Activated CD4-positive, alpha-beta T cell treated with anti-CD3 and anti-CD28 coated beads, Interleukin-2, amount 50 U/mL, for 16 hours (primary cell): ENCODE measurements around the gene VMP1.
"Not testable (repeated sequence)": the region's sequence is repeated elsewhere in the genome, so short reads cannot be mapped to it uniquely, and the experiment has no call there.

Source experiments
- DNase-seq: peaks from one replicate; pipeline ENCODE4 v3.0.0-alpha.2; 2020

The VMP1 gene

DNA sequence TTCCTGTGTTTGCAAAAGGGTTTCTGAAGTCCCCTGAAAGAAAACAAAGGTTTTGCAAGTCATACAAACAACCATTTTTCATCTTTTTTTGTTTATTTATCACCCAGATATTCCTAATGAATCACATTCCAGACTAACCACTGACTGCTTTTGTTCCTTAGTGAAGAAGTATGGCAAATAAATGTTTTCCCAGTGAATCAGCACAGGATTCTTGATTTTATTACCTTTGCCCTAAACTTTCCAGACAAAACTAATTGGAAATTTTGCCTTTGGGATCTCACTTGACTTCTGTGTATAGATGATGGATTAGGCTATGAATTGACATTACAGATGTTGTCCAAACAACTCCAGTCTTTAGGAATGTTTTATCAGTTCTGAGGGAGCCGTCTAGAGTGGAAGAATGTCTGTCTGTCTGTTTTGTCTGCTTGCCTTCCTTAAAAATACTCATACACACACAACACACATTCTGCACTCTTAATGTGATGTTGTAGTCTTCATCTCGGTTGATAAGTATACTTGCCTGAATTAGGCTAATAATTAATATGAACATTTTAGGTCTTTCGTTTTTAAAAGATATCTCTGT lies 48.9 kb downstream of the VMP1 start:
- DNase-seq, result no peak

DNA sequence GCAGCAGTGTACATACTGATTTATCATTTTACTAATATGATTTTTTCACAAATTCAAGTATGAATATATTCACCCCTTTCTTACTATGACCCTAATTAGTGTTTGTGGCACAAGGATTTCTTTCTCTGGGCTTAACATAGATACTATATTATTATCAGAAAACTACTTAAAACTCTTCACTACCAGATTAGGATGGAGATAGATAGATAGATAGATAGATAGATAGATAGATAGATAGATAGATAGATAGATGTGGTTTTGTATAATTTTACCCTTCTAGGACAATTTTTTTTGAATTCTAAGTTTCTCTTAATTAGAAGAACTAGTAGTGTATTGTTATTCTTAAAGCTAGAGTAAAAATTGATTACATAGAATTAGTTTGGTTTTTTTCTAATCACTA lies 49.6 kb downstream of the VMP1 start:
- no peak for DNase-seq

DNA sequence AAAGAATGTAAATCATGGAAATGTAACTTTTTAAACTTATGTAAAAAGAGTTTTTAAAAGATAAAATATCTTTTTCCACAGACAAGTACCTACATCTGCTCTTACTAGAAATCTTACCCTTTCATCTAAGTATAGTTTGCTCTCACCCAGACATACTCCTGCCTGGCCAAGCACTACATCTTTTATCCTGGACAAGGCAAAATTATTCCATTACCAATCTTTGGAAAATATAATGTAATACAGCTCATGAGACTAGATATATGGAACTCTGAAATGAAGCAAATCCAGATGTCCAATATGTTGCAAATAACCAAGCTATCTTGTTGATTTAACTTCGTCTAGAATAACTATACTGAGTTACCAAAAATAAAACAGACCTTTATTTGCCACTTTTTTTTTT lies 50.0 kb downstream of the VMP1 start:
- DNase-seq, result no peak

DNA sequence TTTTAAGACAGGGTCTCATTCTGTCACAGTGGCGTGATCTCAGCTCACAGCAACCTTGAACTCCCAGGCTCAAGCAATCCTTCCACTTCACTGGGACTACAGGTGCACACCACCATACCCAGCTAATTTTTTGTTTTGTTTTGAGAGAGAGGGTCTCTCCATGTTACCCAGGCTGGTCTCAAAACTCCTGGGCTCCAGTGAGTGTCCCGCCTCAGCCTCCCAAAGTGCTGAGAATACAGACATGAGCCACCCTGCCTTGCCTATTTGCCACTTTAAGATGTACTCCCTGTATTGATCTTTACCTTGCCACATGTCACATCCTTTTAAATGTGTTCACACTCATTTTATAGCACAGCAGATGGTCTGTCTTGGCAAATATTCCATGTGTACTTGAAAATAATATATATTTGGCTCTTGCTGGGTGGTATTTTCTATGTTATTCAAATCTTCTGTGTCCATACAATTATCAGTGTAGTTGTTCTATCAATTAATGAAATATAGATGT lies 50.5 kb downstream of the VMP1 start:
- no peak for DNase-seq

DNA sequence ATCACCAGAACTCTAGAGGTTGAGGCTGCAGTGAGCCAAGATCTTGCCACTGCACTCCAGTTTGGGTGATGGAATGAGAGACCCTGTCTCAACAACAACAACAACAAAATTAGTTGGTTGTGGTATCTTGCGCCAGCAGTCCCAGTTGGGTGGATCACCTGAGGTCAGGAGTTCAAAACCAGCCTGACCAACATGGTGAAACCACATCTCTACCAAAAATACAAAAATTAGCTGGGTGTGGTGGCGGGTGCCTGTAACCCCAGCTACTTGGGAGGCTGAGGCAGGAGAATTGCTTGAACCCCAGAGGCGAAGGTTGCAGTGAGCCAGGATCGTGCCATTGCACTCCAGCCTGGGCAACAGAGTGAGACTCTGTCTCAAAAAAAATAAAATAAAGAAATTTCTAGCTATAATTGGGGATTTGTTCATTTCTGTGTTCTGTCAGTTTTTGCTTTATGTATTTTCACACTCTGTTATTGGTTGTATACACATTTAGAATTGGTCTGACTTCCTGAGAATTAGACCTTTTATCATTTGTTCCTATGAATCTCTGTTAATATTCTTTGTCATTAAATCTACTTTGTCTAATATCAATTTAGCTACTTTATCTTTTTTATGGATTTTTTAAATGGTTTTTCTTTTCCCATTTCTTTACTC lies 51.7 kb downstream of the VMP1 start:
- DNase-seq, result not testable (repeated sequence)

DNA sequence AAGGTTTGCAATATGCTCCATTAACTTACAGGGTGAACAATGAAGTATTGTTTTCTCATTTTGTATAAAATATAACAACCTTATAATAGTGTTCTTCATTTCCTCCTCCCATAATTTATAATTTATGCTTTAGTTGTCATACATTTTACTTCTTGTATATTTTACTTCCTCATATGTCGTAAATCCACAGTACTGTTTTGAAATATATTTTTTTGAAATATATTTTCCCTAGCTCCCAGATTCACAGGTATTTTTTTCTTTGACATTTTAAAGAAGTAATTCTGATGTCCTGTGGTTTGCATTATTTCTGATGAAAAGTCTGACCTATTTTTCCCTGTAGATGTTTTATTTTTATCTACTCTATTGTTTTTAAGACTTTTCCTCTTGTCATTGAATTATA lies 52.7 kb downstream of the VMP1 start:
- no peak for DNase-seq

DNA sequence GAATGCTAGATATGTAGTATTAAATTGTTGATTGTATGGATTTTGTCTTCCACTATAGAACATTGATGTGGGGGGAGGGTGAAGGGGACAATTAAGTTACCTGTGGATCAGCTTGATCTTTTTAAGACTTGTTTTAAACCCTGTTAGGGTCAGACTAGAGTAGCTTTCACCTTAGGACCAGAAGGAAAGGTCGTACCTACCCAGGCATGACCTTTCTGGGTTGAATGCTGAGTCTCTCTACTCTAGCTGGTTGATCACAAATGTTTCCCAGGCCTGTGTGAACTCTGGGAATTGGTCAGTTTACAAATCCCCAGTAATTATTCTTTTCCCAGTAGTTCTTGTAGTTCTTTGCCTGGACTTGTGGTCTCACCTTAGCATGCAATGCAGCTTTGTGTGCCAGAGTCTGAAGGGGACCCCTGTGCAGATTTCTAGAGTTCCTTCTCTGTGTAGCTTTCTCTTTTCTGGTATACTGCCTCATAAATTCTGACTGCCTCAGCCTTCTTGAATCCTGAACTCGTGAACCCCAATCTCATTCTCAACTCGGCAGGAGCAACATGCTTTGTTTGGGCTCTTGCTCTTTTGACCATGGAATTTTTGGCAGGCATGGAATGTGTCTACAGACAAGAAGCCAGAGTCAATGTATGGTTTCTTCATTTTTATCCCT lies 54.1 kb downstream of the VMP1 start:
- DNase-seq, result no peak

DNA sequence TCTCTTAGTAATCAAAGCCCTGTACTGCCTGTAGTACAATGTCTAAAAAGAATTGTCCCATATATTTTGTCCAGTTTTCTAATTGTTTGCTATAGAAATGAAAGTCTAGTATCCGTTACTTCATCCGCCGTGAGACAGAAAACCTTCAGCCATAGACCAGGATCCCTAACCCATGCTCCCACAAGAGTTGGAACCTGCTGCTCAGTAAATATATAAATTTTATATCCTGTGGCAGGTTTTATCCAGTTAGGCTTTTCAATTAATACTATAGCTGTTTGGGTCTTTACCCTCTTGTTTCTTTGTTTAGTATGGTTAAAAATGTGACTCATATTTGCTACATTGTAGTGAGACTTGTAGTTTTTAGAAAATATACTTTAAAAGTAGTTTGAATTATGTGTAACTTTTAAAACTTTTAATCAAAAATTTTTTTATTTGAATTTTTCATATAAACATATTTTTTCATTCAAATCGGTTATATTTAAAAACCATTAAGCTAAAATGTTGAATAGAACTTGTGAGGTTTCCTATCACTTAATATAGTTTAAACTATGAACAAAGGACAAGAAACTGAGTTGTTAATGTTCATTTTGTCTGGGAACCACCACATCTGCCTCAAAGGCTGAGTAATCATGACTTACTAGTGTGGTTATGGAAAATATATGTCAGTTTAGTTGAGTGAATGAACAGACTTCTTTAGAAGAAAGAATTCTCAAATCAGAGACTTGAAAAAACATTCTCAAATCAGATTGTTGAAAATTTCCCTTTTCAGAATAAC lies 54.8 kb downstream of the VMP1 start:
- DNase-seq, result peak; percentile 81

DNA sequence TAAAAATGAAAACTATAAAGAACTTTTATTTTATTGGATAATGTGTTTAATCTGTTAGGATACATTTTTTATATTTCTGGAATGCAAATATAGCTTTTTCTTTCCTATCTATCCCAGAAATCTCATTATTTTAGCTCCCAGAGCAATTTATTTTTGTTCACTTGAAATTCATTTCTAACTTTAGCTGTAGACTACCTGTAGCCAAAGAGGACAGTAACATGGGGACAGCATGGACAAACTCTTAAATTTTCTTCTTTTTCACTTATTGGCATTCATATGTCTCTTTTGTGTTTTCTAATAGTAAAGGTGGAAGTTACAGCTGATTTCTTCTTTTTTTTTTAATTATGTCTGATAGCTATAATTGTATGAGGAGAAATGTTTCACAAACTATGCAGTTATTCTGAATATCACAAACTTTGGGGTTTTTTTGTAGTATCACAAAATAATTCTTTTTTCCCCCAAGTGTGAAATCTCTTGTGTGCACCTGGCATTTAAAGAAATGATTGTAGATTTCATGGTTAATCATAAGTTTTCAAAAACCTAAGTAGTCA lies 55.4 kb downstream of the VMP1 start:
- DNase-seq, result no peak

DNA sequence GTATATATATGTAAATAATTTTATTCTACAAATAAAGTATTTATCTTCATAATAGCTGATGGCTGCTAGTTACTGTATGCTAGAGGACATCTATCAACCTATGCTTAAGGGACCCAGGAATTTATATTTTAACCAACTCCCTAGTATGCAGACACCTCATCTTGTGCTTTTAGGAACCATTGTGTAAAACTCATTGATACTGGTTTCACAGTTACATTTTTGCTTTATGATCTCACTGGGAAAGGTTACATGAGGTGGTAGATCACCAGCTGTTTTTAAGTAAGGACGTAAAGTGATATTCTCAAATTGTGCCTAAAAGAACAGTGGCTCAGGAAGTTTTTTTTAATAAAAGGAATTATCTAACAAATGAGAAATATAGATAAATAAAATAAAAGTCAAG lies 56.4 kb downstream of the VMP1 start:
- DNase-seq, result no peak

DNA sequence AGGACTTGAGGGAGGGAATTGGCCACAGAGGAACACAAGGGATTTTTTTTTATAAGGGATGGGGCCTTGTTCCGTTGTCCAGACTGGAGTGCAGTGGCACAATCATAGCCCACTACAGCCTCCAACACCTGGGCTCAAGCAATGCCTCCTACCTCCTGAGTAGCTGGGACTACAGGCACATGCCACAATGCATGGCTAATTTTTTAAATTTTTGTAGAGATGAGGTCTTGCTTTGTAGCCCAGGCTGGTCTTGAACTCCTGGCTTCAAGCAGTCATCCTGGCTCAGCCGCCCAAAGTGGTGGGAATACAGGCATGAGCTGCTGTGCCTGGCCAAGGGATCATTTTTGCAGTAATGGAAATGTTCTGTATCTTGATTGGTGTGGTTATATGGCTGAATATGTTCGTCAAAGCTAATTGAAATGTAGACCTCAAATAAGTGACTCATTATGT lies 56.9 kb downstream of the VMP1 start:
- no peak for DNase-seq

DNA sequence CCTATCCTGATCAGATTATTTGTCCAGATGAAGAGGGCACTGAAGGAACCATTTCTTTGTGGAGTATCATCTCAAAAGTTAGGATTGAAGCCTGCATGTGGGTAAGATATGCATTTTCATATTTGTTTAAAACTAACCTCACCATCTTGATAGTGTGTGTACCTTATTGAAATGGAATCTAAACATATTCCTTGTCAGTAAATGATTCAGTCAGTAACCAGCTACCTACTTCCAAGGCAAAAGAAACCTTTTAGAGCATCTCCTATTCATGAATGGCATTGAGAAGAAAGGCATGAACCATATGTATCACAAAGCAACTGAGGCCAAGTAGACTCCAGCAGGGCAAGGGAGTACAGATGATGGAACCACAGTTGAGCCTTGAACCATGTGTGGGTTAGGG lies 57.6 kb downstream of the VMP1 start:
- no peak for DNase-seq

DNA sequence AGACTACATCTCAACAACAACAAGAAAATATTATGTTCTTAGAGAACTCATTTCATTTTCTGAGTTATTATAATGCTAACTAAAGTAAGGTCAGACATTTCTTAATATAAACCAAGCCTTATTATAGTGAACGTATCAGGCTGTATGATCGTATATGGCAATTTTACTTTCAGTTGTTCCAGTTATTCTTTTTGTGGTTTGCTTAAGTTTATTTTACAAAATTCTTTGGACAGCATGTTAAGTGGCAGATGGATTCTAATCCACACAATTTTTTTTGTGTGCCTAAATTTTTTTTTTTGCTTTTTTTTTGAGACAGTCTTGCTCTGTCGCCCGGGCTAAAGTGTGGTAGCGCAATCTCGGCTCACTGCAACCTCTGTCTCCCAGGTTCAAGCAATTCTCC lies 59.0 kb downstream of the VMP1 start:
- no peak for DNase-seq

DNA sequence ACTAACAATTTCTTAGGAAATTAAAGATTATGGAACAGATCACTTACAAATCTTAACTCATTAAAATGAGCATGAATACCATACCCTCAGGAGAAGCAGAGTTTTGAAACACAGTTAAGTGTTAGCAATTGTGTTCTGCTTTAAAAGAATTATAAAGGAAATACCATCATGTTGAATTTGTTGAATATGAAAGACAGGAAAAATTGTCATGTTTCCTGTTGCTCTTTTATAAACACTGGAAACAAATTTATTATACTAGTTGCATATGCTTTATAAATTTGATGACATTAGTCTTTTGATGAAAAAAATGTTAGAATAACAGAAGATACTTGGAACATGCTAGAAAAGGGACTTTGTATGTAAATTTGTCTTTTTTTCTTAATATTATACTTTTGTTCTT lies 59.7 kb downstream of the VMP1 start:
- DNase-seq, result no peak

DNA sequence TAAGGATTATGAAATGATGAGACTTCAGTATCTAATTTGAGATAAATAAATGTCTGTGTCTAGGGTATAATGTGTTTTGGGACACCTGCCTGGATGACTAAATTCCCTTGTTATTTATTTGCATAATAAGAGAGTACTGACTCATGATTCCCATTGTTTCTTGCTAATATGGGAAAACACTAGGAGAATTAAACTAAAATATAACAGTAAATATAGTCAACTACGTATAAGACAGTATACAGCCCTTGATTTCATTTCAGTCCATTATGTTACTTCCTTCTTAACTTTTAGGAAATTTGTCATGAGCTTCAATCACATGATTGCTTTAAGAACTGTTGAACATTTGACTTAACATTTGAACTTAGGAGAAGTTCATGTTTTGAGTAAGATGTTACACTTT lies 62.4 kb downstream of the VMP1 start:
- DNase-seq, result no peak

DNA sequence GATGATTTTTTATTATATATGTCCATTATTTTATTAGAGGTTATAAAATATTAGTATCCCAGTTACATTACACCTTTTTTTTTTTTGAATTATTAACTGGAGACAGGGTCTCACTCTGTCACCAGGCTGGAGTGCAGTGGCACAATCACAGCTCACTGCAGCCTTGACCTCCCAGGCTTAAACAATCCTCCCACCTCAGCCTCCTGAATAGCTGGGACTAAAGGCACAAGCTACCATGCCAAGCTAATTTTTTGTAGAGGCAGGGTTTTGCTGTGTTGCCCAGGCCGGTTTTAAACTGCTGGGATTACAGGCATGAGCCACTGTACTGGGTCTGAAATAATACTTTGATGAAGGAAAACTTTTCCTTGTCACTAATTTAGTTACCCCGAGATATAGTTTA lies 63.6 kb downstream of the VMP1 start:
- no peak for DNase-seq

DNA sequence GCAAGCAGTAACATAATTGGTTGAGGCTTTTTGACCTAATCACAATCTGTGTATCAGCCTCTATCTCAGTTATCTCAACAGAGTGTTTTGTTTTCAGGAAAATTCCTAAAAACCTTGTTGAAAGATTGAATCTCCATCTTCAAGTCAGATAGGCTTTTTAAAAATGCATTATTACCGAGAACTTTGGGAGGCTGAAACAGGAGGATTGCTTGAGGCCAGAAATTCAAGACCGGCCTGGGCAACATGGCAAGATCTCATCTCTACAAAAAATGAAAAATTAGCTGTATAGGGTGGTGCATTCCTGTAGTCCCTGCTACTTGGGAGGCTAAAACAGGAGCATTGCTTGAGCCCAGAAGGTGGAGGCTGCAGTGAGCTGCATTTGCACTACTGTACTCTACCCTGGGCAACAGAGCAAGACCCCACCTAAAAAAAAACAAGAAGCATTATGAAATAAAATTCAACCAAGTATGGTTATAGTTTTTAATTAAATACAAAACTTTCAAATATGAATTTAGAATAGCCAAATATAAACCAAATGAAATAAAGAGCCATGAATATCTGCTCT lies 68.4 kb downstream of the VMP1 start:
- no peak for DNase-seq

DNA sequence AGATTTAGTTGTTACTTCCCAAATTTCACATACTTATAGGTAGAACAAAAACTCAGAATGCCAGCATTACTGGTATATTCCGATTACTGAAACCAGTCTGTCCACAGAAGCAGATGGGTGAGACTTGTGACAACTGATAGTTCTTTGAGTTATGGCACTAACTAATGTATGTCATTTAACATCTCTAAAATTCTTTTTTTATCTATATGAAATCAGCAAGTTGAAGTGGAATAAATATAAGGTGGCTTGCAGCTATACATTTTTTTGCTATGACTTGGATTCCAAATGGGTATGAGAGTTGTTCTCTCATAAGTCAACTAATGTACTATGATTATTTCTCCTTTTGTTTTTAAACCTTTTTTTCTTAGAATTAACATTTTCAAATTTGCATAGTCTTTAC lies 69.1 kb downstream of the VMP1 start:
- no peak for DNase-seq

DNA sequence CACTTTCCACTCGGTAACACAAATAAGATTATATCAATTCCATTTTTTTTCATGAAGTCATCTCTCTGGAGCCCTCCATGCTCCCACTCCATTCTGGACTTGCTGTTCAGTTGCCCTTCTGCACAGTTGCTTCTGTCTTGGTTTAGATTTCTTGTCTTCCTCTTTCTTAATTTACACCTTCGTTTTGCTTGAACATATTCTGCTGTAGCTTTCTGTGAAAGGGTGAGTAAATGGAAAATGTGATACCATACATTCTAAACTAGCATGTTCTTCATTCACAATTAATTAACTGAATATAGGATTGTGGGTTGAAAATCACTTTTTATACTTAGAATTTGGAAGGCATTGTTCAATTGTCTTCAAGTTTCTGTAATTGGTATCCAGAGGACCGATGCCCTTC lies 69.6 kb downstream of the VMP1 start:
- no peak for DNase-seq

DNA sequence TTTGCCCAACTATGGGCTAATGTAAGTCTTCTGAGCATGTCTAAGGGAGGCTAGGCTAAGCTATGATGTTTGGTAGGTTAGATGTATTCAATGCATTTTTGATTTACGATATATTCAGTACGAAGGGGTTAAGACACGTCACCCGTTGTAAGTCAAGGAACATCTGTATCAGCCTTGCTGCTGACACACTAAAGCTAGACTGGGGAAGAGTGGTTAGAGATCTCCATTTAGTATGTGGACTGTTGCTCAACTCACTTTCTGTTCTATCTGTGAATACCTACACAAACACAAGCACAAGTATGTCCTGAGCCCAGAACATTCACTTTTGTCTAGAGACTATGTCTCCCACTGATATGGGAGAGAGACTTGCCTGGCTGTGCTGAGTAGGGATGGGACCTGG lies 71.5 kb downstream of the VMP1 start:
- no peak for DNase-seq

DNA sequence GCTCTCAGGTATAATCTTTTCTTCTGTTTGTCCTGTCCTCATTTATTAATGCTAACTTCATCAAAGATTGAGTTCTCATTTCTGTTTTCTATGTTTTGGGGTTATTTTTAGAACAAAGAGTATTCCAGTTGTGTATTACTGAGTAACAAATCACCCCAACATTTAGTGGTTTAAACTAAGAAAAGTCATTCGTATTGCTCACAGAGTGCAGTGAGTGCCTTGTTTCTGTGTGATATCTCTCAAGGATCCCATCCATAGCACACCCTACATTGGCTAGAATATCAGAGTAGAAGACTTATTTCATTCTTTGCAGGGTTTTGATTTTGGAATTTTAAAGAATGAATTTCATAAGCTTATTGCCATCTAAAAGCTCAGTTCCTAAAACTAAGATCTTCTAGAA lies 72.1 kb downstream of the VMP1 start:
- DNase-seq, result no peak

DNA sequence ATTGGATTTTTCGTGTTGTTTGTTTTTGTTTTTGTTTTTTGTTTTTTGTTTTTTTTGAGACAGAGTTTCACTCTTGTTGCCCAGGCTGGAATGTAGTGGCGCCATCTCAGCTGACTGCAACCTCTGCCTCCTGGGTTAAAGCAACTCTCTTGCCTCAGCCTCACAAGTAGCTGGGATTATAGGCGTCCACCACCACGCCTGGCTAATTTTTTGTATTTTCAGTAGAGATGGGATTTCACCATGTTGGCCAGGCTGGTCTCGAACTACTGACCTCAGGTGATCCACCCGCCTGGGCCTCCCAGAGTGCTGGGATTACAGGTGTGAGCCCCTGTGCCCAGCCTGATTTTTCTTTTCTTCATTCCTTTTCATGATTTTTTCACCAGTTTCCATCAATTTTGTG lies 73.1 kb downstream of the VMP1 start:
- not testable (repeated sequence) for DNase-seq
